OCI-LY3 (cell line): ENCODE data around the gene CD151.

Source experiments
- EZH2phosphoT487 ChIP-seq: fragments of 200-600 bp; shearing (Covaris generic); IDR thresholded peaks from 2 replicates; pipeline ENCODE4 v1.6.1; 2018; ENCODE audit warnings: antibody characterized with exemption, mixed run types, low read depth
- TF ChIP-seq, protein P1 (sequence below): fragments of 200-600, 300-600 bp; sonication (generic); IDR thresholded peaks from 2 replicates; pipeline ENCODE4 v1.5.1; 2014; ENCODE audit warnings: antibody characterized with exemption, low read length, low read depth

GRCh38 chr11:886568-886967 is 53.8 kb downstream of the CD151 start:
- TF ChIP-seq, protein P1, sequence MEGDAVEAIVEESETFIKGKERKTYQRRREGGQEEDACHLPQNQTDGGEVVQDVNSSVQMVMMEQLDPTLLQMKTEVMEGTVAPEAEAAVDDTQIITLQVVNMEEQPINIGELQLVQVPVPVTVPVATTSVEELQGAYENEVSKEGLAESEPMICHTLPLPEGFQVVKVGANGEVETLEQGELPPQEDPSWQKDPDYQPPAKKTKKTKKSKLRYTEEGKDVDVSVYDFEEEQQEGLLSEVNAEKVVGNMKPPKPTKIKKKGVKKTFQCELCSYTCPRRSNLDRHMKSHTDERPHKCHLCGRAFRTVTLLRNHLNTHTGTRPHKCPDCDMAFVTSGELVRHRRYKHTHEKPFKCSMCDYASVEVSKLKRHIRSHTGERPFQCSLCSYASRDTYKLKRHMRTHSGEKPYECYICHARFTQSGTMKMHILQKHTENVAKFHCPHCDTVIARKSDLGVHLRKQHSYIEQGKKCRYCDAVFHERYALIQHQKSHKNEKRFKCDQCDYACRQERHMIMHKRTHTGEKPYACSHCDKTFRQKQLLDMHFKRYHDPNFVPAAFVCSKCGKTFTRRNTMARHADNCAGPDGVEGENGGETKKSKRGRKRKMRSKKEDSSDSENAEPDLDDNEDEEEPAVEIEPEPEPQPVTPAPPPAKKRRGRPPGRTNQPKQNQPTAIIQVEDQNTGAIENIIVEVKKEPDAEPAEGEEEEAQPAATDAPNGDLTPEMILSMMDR = no peak
- TF ChIP-seq EZH2phosphoT487 = no peak
